Astrocyte (in vitro differentiated cells and primary cell): ENCODE measurements around the gene RPL28. TPM values are rescaled to one million over a fixed set of nuclear protein-coding genes. Genes with fewer than 3 reads are reported as not detected.

Source experiments
- DNase-seq: peaks from one replicate; pipeline ENCODE4 v3.0.0-alpha.2; 2010; ENCODE audit warnings: low read depth
- FAIRE-seq: peaks from 2 replicates; lab custom pipeline; 2011; peaks lifted over from hg19 to GRCh38; lab: Jason Lieb, UNC
- H2AFZ ChIP-seq: 2 replicates; pipeline ENCODE4 v1.6.0; 2012; ENCODE audit warnings: low read depth, low read length, inconsistent platforms
- H3K27ac ChIP-seq: 2 replicates; pipeline ENCODE4 v1.5.1; 2011; ENCODE audit warnings: low read depth, low read length, inconsistent platforms
- H3K27me3 ChIP-seq: 2 replicates; pipeline ENCODE4 v1.6.0; 2011; ENCODE audit warnings: low read length, inconsistent platforms; ENCODE audit not compliant: insufficient read depth
- H3K36me3 ChIP-seq: 2 replicates; pipeline ENCODE4 v1.5.1; 2011; ENCODE audit warnings: low read length, inconsistent platforms; ENCODE audit not compliant: insufficient read depth
- H3K4me1 ChIP-seq: 2 replicates; pipeline ENCODE4 v1.5.1; 2011; ENCODE audit warnings: low read length, inconsistent platforms; ENCODE audit not compliant: insufficient read depth
- H3K4me2 ChIP-seq: 2 replicates; pipeline ENCODE4 v1.6.0; 2012; ENCODE audit warnings: low read length, inconsistent platforms
- H3K4me3 ChIP-seq: 2 replicates; pipeline ENCODE4 v1.5.1; 2011; ENCODE audit warnings: low read depth, mild to moderate bottlenecking, low read length, inconsistent platforms; ENCODE audit not compliant: insufficient read depth
- H3K79me2 ChIP-seq: 2 replicates; pipeline ENCODE4 v1.6.0; 2012; ENCODE audit warnings: mild to moderate bottlenecking, low read length, inconsistent platforms; ENCODE audit not compliant: insufficient read depth
- H3K9ac ChIP-seq: 2 replicates; pipeline ENCODE4 v1.6.0; 2012; ENCODE audit warnings: mild to moderate bottlenecking, low read length, inconsistent platforms
- H3K9me3 ChIP-seq: 2 replicates; pipeline ENCODE4 v1.5.1; 2012; ENCODE audit warnings: low read depth, mild to moderate bottlenecking, low read length, inconsistent platforms; ENCODE audit not compliant: insufficient read depth
- H4K20me1 ChIP-seq: 2 replicates; pipeline ENCODE4 v1.6.0; 2012; ENCODE audit warnings: low read length, inconsistent platforms; ENCODE audit not compliant: insufficient read depth
- H3K27ac Mint-ChIP-seq: one replicate; pipeline ENCODE4 v1.8.0; 2021; ENCODE audit warnings: mild to moderate bottlenecking, mixed read lengths; ENCODE audit not compliant: unreplicated experiment
- H3K27me3 Mint-ChIP-seq: one replicate; pipeline ENCODE4 v1.8.0; 2021; ENCODE audit warnings: low read depth, mixed read lengths; ENCODE audit not compliant: unreplicated experiment
- H3K36me3 Mint-ChIP-seq: one replicate; pipeline ENCODE4 v1.8.0; 2021; ENCODE audit warnings: low read depth, mixed read lengths; ENCODE audit not compliant: unreplicated experiment
- H3K4me1 Mint-ChIP-seq: one replicate; pipeline ENCODE4 v1.8.0; 2021; ENCODE audit warnings: low read depth, mixed read lengths; ENCODE audit not compliant: unreplicated experiment
- H3K4me3 Mint-ChIP-seq: one replicate; pipeline ENCODE4 v1.8.0; 2021; ENCODE audit warnings: mild to moderate bottlenecking, moderate library complexity, mixed read lengths; ENCODE audit not compliant: unreplicated experiment
- H3K9me3 Mint-ChIP-seq: one replicate; pipeline ENCODE4 v1.8.0; 2021; ENCODE audit warnings: mild to moderate bottlenecking, mixed read lengths; ENCODE audit not compliant: unreplicated experiment
- CTCF ChIP-seq: IDR thresholded peaks from 2 replicates; pipeline ENCODE4 v1.5.1; 2011; ENCODE audit warnings: low read depth, mild to moderate bottlenecking, inconsistent platforms, low read length, moderate library complexity; ENCODE audit not compliant: insufficient read depth
- EZH2 ChIP-seq: IDR thresholded peaks from 2 replicates; pipeline ENCODE4 v1.6.1; 2012; ENCODE audit warnings: mild to moderate bottlenecking, low read length, inconsistent platforms; ENCODE audit not compliant: insufficient read depth
- total RNA-seq: library from RNA; stranded (reverse); gene quantifications from 2 replicates; pipeline ENCODE4 v1.2.1, GENCODE V29; 2021

The RPL28 gene
- total RNA-seq, 1 donor from 2014 or later = 2,072 TPM

GRCh38 chr19:55437410-55437809 lies 51.7 kb downstream of the RPL28 start:
- Histone ChIP-seq H3K9ac (no peak overlapping the region), H3K4me1 (no peaks in the 10 kb centered on the region), H3K9me3 (peaks cover 8% of the 10 kb centered on the region), H3K79me2 (no peaks in the 10 kb centered on the region), H3K4me3 (no peak overlapping the region), H3K27me3 (peaks cover 35% of the 10 kb centered on the region), H3K36me3 (no peaks in the 10 kb centered on the region), H4K20me1 (no peaks in the 10 kb centered on the region), H3K4me2 (no peak overlapping the region), H3K27ac (no peak overlapping the region), H2AFZ (no peak overlapping the region)
- no peak for TF ChIP-seq EZH2
- no peak for TF ChIP-seq CTCF
- Mint-ChIP-seq H3K9me3 (peaks cover 10% of the 10 kb centered on the region), H3K36me3 (no peaks in the 10 kb centered on the region), H3K27me3 (peaks cover 45% of the 10 kb centered on the region), H3K4me3 (peak overlapping the region; percentile 45), H3K4me1 (no peaks in the 10 kb centered on the region), H3K27ac (no peak overlapping the region)
- DNase-seq (peak; percentile 31), FAIRE-seq (no peak)

- Mint-ChIP-seq H3K4me1 (no peaks in the 10 kb centered on the region), H3K27me3 (peaks cover 58% of the 10 kb centered on the region), H3K4me3 (peak overlapping the region; percentile 57), H3K36me3 (no peaks in the 10 kb centered on the region), H3K27ac (no peak overlapping the region), H3K9me3 (peaks cover 10% of the 10 kb centered on the region)
- Histone ChIP-seq H3K27me3 (peaks cover 37% of the 10 kb centered on the region), H3K4me3 (no peak overlapping the region), H3K9ac (no peak overlapping the region), H3K4me1 (no peaks in the 10 kb centered on the region), H4K20me1 (no peaks in the 10 kb centered on the region), H2AFZ (no peak overlapping the region), H3K36me3 (no peaks in the 10 kb centered on the region), H3K4me2 (no peak overlapping the region), H3K79me2 (no peaks in the 10 kb centered on the region), H3K9me3 (peaks cover 4% of the 10 kb centered on the region), H3K27ac (no peak overlapping the region)
- no peak for FAIRE-seq
- no peak for TF ChIP-seq CTCF
- DNase-seq = no peak
Observed at GRCh38 chr19:55439052-55439451, 53.3 kb downstream of the RPL28 start.

- Histone ChIP-seq H3K36me3 (no peaks in the 10 kb centered on the region), H3K9me3 (peaks cover 4% of the 10 kb centered on the region), H3K4me1 (no peaks in the 10 kb centered on the region), H3K27ac (no peak overlapping the region), H3K4me2 (no peak overlapping the region), H3K27me3 (peaks cover 48% of the 10 kb centered on the region), H4K20me1 (no peaks in the 10 kb centered on the region), H3K79me2 (no peaks in the 10 kb centered on the region), H3K4me3 (no peak overlapping the region), H2AFZ (no peak overlapping the region), H3K9ac (no peak overlapping the region)
- H3K36me3 Mint-ChIP-seq = no peaks in the 10 kb centered on the region
- TF ChIP-seq CTCF (no peak), EZH2 (no peak)
- H3K9me3 Mint-ChIP-seq = peaks cover 10% of the 10 kb centered on the region
- peak overlapping the region; percentile 12 for H3K4me3 Mint-ChIP-seq
- FAIRE-seq = no peak
- H3K27me3 Mint-ChIP-seq = peaks cover 73% of the 10 kb centered on the region
- no peak overlapping the region for H3K27ac Mint-ChIP-seq
- DNase-seq = no peak
- no peaks in the 10 kb centered on the region for H3K4me1 Mint-ChIP-seq
Observed at GRCh38 chr19:55440411-55441105, 54.8 kb downstream of the RPL28 start.
